Naive thymus-derived CD4-positive, alpha-beta T cell (primary cell): Measurements from ENCODE around the gene LANCL2. TPM values are rescaled to one million over a fixed set of nuclear protein-coding genes. Genes with fewer than 3 reads are reported as not detected.

Experiments used
- ATAC-seq: fragments of 150-1000 bp; cut with Tn5 transposase; 2 replicates; pipeline ENCODE4 v1.10.0; 2021; ENCODE audit warnings: mild to moderate bottlenecking, moderate library complexity
- CTCF ChIA-PET: fragments of 350-600 bp; sonication (Branson Sonifier 250); formaldehyde crosslinking; loops from one replicate; lab custom pipeline; 2021; ENCODE audit warnings: antibody characterized with exemption; lab: Charles Lee
- POLR2A ChIA-PET: fragments of 350-600 bp; sonication (Branson Sonifier 250); formaldehyde crosslinking; loops from one replicate; lab custom pipeline; 2021; ENCODE audit warnings: antibody characterized with exemption, inconsistent platforms; lab: Charles Lee
- DNase-seq, 9 donors: peaks; one replicate each; pipeline versions ENCODE4 v3.0.0 to v3.0.0-alpha.2; 2020 to 2022; ENCODE audit warnings: mixed read lengths in 1 of 9
- H3K27ac ChIP-seq: one replicate; pipeline ENCODE4 v1.7.0; 2013; ENCODE audit warnings: mild to moderate bottlenecking, low read depth, low read length, moderate library complexity
- H3K27me3 ChIP-seq, 2 donors: one replicate each; pipeline ENCODE4 v1.7.0; 2013; ENCODE audit warnings: low read length in 2 of 2, mild to moderate bottlenecking in 2 of 2, moderate library complexity in 2 of 2; ENCODE audit not compliant: control insufficient read depth in 2 of 2, insufficient read depth in 2 of 2
- H3K36me3 ChIP-seq, 3 experiments: 1 replicate in 2 of 3; 2 replicates in 1 of 3; pipeline ENCODE4 v1.7.0; 2013; ENCODE audit warnings: low read length in 3 of 3, mild to moderate bottlenecking in 3 of 3, moderate library complexity in 1 of 3; ENCODE audit not compliant: insufficient read depth in 3 of 3, control insufficient read depth in 2 of 3
- H3K4me1 ChIP-seq, 2 donors: one replicate each; pipeline ENCODE4 v1.7.0; 2013; ENCODE audit warnings: low read length in 2 of 2, mild to moderate bottlenecking in 2 of 2, moderate library complexity in 1 of 2; ENCODE audit not compliant: control insufficient read depth in 2 of 2, insufficient read depth in 2 of 2
- H3K4me3 ChIP-seq: 2 replicates; pipeline ENCODE4 v1.7.0; 2013; ENCODE audit warnings: mild to moderate bottlenecking, low read length
- H3K9me3 ChIP-seq, 3 experiments: 1 replicate in 2 of 3; 2 replicates in 1 of 3; pipeline ENCODE4 v1.7.0; 2013; ENCODE audit warnings: low read length in 3 of 3; ENCODE audit not compliant: control insufficient read depth in 2 of 3
- H3K27ac Mint-ChIP-seq, 9 donors: one replicate each; pipeline ENCODE4 v1.8.0; 2020 to 2022; ENCODE audit warnings: mixed read lengths in 9 of 9, mild to moderate bottlenecking in 8 of 9, moderate library complexity in 5 of 9, inconsistent platforms in 2 of 9
- H3K27me3 Mint-ChIP-seq, 5 donors: one replicate each; pipeline ENCODE4 v1.8.0; 2021 to 2022; ENCODE audit warnings: mixed read lengths in 5 of 5, mild to moderate bottlenecking in 1 of 5
- H3K36me3 Mint-ChIP-seq, 5 donors: one replicate each; pipeline ENCODE4 v1.8.0; 2020 to 2022; ENCODE audit warnings: mixed read lengths in 5 of 5, mild to moderate bottlenecking in 3 of 5, inconsistent platforms in 1 of 5
- H3K4me1 Mint-ChIP-seq, 7 donors: one replicate each; pipeline ENCODE4 v1.8.0; 2020 to 2022; ENCODE audit warnings: mixed read lengths in 7 of 7, mild to moderate bottlenecking in 3 of 7, inconsistent platforms in 1 of 7
- H3K4me3 Mint-ChIP-seq, 10 donors: one replicate each; pipeline ENCODE4 v1.8.0; 2020 to 2022; ENCODE audit warnings: mild to moderate bottlenecking in 10 of 10, mixed read lengths in 10 of 10, moderate library complexity in 6 of 10, inconsistent platforms in 2 of 10
- H3K9me3 Mint-ChIP-seq, 11 donors: one replicate each; pipeline ENCODE4 v1.8.0; 2020 to 2022; ENCODE audit warnings: mixed read lengths in 11 of 11, mild to moderate bottlenecking in 4 of 11, inconsistent platforms in 1 of 11, moderate library complexity in 1 of 11
- intact Hi-C, 2 donors: fragments of 100-400 bp; cut with micrococcal nuclease; formaldehyde crosslinking; loops; one replicate each; pipeline ENCODE4 v1.15.1; 2023
- polyA plus RNA-seq, 2 donors: library from polyadenylated mRNA; unstranded; fragments of 300-500 nt; fragmentation: Illumina TruSeq; gene quantifications; one replicate each; pipeline ENCODE4 v1.2.3, GENCODE V29; 2021
- total RNA-seq, 6 experiments: library from RNA in 5 of 6; stranded (reverse) in 5 of 6; gene quantifications; 1 replicate in 5 of 6; 2 replicates in 1 of 6; pipeline ENCODE4 v1.2.3 and lab custom pipeline; 2021 to 2026

The LANCL2 gene
- total and polyA plus RNA-seq, 7 experiments from 2014 or later = 4.8 to 10.5 (median 8.2) TPM

DNA sequence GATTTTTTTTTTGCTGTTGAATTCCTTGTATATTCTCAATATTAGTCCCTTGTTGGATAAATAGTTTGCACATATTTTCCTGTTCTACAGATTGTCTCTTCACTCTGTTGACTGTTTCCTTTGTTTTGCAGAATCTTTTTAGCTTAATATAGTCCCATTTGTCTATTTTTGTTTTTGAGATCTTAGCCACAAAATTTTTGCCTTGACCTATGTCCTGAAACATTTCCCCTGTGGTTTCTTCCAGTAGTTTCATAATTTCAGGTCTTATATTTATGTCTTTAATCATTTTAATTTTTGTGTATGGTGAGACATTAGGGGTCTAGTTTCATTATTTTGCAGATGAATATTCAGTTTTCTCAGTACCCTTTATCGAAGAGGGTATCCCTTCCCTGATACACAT is 92.7 kb downstream of the LANCL2 start:
- peak overlapping the region in 2 of 9 donors; percentile 11 to 32 for H3K27ac Mint-ChIP-seq

DNA sequence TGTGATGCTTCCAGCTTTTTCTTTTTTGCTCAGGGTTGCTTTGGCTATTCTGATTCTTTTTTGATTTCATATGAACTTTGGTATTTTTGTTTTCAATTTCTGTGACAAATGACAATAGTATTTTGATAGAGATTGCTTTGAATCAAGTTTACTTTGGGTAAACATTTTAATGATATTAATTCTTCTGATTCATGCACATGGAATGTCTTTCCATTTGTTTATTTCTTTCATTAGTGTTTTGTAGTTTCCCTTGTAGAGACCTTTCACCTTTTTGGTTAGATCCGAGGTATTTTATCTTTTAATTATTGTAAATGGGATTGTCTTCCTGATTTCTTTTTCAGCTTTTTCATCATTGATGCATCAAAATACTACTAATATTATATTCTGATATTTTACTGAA is 93.2 kb downstream of the LANCL2 start:
- Histone ChIP-seq H3K36me3 (no peaks in the 10 kb centered on the region), H3K4me3 (no peak overlapping the region), H3K27ac (no peak overlapping the region), H3K4me1 (peaks cover 0 to 8% of the 10 kb centered on the region in 2 donors), H3K27me3 (no peaks in the 10 kb centered on the region), H3K9me3 (peaks cover 0 to 4% (median 0%) of the 10 kb centered on the region in 3 experiments)
- H3K9me3 Mint-ChIP-seq = peaks cover 8 to 74% (median 46%) of the 10 kb centered on the region in 11 donors
- peaks cover 12 to 72% (median 45%) of the 10 kb centered on the region in 5 donors for H3K36me3 Mint-ChIP-seq
- intact Hi-C loops = loop anchor here in 1 of 2 donors (2.0 kb wide), 1 partner anchor 16 kb away; no protein-coding TSS in a partner anchor
- ATAC-seq = no peak
- no peaks in the 10 kb centered on the region for H3K27me3 Mint-ChIP-seq
- DNase-seq = no peak
- POLR2A ChIA-PET = interaction anchor here (1.1 kb wide), 1 partner anchor 22 kb away, joined by 3 read pairs; no protein-coding TSS in a partner anchor
- CTCF ChIA-PET = no interaction called here
- H3K27ac Mint-ChIP-seq = peak overlapping the region in 1 of 9 donors; percentile 63
- peaks cover 7 to 61% (median 39%) of the 10 kb centered on the region in 7 donors for H3K4me1 Mint-ChIP-seq
- H3K4me3 Mint-ChIP-seq = no peak overlapping the region

More for the DNA sequence above, 92.7 kb downstream of the LANCL2 start:
- ATAC-seq = no peak
- intact Hi-C loops = loop anchor here in 1 of 2 donors (2.0 kb wide), 1 partner anchor 17 kb away; no protein-coding TSS in a partner anchor
- Mint-ChIP-seq H3K4me3 (no peak overlapping the region), H3K9me3 (peaks cover 8 to 70% (median 46%) of the 10 kb centered on the region in 11 donors), H3K36me3 (peaks cover 12 to 72% (median 42%) of the 10 kb centered on the region in 5 donors), H3K27me3 (no peaks in the 10 kb centered on the region), H3K4me1 (peaks cover 10 to 61% (median 41%) of the 10 kb centered on the region in 7 donors)
- Histone ChIP-seq H3K4me3 (no peak overlapping the region), H3K9me3 (peaks cover 0 to 4% (median 0%) of the 10 kb centered on the region in 3 experiments), H3K36me3 (no peaks in the 10 kb centered on the region), H3K27ac (no peak overlapping the region), H3K27me3 (no peaks in the 10 kb centered on the region), H3K4me1 (peaks cover 0 to 8% of the 10 kb centered on the region in 2 donors)
- ChIA-PET POLR2A (interaction anchor here (1.1 kb wide), 1 partner anchor 21 kb away, joined by 3 read pairs; no protein-coding TSS in a partner anchor), CTCF (interaction anchor here (1.1 kb wide), 1 partner anchor 137 kb away, joined by 3 read pairs; no protein-coding TSS in a partner anchor)
- no peak for DNase-seq

DNA sequence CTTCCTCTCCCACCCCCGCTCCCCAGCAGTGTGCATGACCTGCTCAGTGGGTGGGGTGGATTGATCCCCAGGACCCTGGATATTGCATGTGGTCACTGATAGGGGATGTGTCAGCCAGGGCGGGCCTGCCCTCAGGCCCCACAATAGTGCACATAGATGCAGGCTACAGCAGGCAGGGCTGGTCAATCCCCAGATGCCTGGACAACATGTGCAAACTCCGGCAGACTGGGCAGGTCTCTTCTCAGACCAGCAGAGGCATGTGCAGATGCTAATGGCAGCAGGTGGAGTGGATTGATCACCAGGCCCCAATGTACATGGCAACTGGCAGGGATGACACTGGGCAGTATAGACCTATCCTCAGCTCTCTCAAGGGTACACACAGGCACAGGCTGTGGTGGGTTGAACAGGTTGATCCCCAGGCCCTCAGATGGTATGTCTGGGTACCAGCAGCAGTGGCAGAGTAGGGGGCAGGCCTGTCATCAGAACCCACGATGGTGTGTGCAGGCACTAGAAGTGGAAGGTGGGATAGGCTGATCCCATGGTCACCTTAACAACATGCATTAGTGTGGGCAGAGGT is 98.6 kb downstream of the LANCL2 start:
- Mint-ChIP-seq H3K27ac (peak overlapping the region in 4 of 9 donors; percentile 36 to 74 (median 55)), H3K27me3 (no peaks in the 10 kb centered on the region), H3K36me3 (peaks cover 15 to 77% (median 55%) of the 10 kb centered on the region in 5 donors), H3K9me3 (peaks cover 2 to 43% (median 18%) of the 10 kb centered on the region in 11 donors), H3K4me1 (peaks cover 20 to 80% (median 53%) of the 10 kb centered on the region in 7 donors), H3K4me3 (peak overlapping the region in 2 of 10 donors; percentile 27 to 32)
- DNase-seq (no peak), ATAC-seq (no peak)
- H3K36me3 ChIP-seq = peaks cover 0 to 17% (median 0%) of the 10 kb centered on the region in 3 experiments
- H3K27me3 ChIP-seq = no peaks in the 10 kb centered on the region
- peaks cover 0 to 4% (median 0%) of the 10 kb centered on the region in 3 experiments for H3K9me3 ChIP-seq
- H3K27ac ChIP-seq = no peak overlapping the region
- ChIA-PET POLR2A (no interaction called here), CTCF (no interaction called here)
- intact Hi-C loops = no loop called here
- no peak overlapping the region for H3K4me3 ChIP-seq
- peaks cover 13 to 57% of the 10 kb centered on the region in 2 donors for H3K4me1 ChIP-seq

DNA sequence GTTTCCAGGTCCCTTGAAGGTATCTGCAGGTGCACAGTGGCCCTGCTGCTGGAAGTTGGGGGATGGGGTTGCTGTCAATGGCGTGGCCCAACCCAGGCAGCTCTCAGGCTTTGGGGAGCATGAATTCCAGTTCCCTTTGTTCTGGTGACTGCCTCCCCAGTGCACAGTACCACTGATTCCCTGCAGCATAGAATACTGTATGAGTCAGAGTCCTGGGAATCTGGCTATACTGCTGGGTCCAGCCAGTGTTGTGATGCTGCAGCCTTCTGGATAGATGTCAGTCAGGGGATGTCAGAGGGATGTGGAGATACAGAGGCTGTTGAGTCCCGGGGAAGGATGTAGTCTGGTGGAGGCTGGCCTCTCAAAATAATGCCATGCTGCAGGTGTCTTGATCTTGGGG is 99.3 kb downstream of the LANCL2 start:
- Histone ChIP-seq H3K9me3 (no peaks in the 10 kb centered on the region), H3K4me1 (peaks cover 14 to 62% of the 10 kb centered on the region in 2 donors), H3K36me3 (peaks cover 0 to 17% (median 0%) of the 10 kb centered on the region in 3 experiments), H3K27ac (no peak overlapping the region), H3K27me3 (no peaks in the 10 kb centered on the region), H3K4me3 (no peak overlapping the region)
- Mint-ChIP-seq H3K4me1 (peaks cover 20 to 84% (median 60%) of the 10 kb centered on the region in 7 donors), H3K4me3 (peak overlapping the region in 4 of 10 donors; percentile 23 to 43 (median 34)), H3K27ac (peak overlapping the region in 7 of 9 donors; percentile 50 to 96 (median 80)), H3K27me3 (no peaks in the 10 kb centered on the region), H3K9me3 (peaks cover 0 to 37% (median 13%) of the 10 kb centered on the region in 11 donors), H3K36me3 (peaks cover 12 to 71% (median 49%) of the 10 kb centered on the region in 5 donors)
- CTCF ChIA-PET = no interaction called here
- ATAC-seq (no peak), DNase-seq (no peak)
- intact Hi-C loops = no loop called here
- POLR2A ChIA-PET = interaction anchor here (2.0 kb wide), 1 partner anchor 12 kb away, joined by 4 read pairs; no protein-coding TSS in a partner anchor

DNA sequence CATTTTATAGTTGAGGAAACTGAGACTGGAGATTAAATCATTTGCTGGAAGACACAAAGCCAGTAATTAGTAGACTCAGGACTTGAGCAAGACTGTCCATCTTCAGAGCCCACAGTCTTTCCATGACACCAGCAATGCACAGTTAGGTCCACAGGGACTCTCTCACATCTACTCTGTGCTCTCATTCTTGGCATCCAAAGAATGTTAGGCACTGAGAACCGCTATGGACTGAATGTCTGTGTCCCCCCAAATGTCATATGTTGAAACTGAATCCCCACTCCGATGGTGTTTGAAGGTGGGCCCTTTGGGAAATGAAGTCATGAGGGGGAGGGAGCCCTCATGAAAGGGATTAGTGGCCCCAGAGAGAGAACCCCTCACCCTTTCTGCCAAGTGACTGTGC is 100.6 kb downstream of the LANCL2 start:
- peaks cover 9 to 67% (median 40%) of the 10 kb centered on the region in 5 donors for H3K36me3 Mint-ChIP-seq
- intact Hi-C loops = loop anchor here (5.0 kb wide), 2 partner anchors 33 to 67 kb away; no protein-coding TSS in a partner anchor
- ATAC-seq = no peak
- peak overlapping the region in 3 of 10 donors; percentile 18 to 60 (median 32) for H3K4me3 Mint-ChIP-seq
- Histone ChIP-seq H3K36me3 (peaks cover 0 to 17% (median 0%) of the 10 kb centered on the region in 3 experiments), H3K4me1 (peaks cover 26 to 74% of the 10 kb centered on the region in 2 donors), H3K4me3 (no peak overlapping the region), H3K27me3 (no peaks in the 10 kb centered on the region), H3K9me3 (no peaks in the 10 kb centered on the region), H3K27ac (peak overlapping the region; percentile 2)
- ChIA-PET CTCF (no interaction called here), POLR2A (interaction anchor here (2.0 kb wide), 1 partner anchor 13 kb away, joined by 4 read pairs; no protein-coding TSS in a partner anchor)
- DNase-seq = no peak
- peaks cover 27 to 96% (median 71%) of the 10 kb centered on the region in 7 donors for H3K4me1 Mint-ChIP-seq
- peak overlapping the region in 8 of 9 donors; percentile 45 to 96 (median 90) for H3K27ac Mint-ChIP-seq
- H3K9me3 Mint-ChIP-seq = peaks cover 0 to 30% (median 10%) of the 10 kb centered on the region in 11 donors
- no peaks in the 10 kb centered on the region for H3K27me3 Mint-ChIP-seq

DNA sequence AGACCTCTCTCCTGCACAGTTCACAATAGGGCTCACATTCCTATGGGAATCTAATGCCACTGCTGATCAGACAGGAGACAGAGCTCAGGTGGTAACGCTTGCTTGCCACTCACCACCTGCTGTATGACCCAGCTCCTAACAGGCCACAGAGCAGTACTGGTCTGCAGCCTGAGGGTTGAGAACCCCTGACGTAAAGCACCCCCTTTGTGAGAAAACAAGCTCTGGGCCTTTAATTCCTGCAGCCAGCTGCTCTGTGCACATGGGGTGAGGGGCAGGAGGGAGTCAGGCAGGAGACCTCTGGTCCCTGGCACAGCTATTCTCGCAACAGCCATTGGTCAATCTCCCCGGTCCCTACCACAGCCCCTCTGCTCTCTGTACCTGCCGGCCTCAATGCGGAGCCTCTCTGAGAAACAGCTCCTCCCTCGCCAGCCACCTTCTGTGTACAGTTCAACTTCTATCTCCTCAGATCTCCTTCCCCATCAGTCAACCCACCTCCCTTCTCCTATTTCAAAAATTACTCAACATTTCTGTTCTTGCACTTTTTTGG is 102.0 kb downstream of the LANCL2 start:
- peak overlapping the region; percentile 60 to 97 (median 93) for H3K27ac Mint-ChIP-seq
- no peaks in the 10 kb centered on the region for H3K9me3 ChIP-seq
- DNase-seq (no peak), ATAC-seq (no peak)
- POLR2A ChIA-PET = interaction anchor here (0.7 to 3.7 kb wide), 6 partner anchors 13 to 129 kb away, joined by 3 to 40 read pairs (median 4); partner anchors contain the start of gene VOPP1
- CTCF ChIA-PET = interaction anchor here (0.7 to 1.2 kb wide), 3 partner anchors 33 to 52 kb away, joined by 3 to 4 read pairs (median 3); no protein-coding TSS in a partner anchor
- H3K4me1 ChIP-seq = peaks cover 26 to 70% of the 10 kb centered on the region in 2 donors
- peaks cover 27 to 92% (median 70%) of the 10 kb centered on the region in 7 donors for H3K4me1 Mint-ChIP-seq
- peaks cover 9 to 59% (median 31%) of the 10 kb centered on the region in 5 donors for H3K36me3 Mint-ChIP-seq
- H3K27me3 ChIP-seq = no peaks in the 10 kb centered on the region
- H3K4me3 ChIP-seq = no peak overlapping the region
- intact Hi-C loops = loop anchor here (5.0 kb wide), 2 partner anchors 35 to 65 kb away; no protein-coding TSS in a partner anchor
- peaks cover 0 to 25% (median 2%) of the 10 kb centered on the region in 11 donors for H3K9me3 Mint-ChIP-seq
- H3K4me3 Mint-ChIP-seq = peak overlapping the region in 8 of 10 donors; percentile 27 to 72 (median 50)
- peaks cover 0 to 17% (median 0%) of the 10 kb centered on the region in 3 experiments for H3K36me3 ChIP-seq
- peak overlapping the region; percentile 70 for H3K27ac ChIP-seq
- no peaks in the 10 kb centered on the region for H3K27me3 Mint-ChIP-seq
